GM10248 (cell line): ENCODE measurements around the gene ANGPTL2.

Source experiments
- CTCF ChIA-PET: fragments of 300-600 bp; sonication (Branson Sonifier 250); formaldehyde crosslinking; extraction: SDS; loops from one replicate; lab custom pipeline; 2021; ENCODE audit warnings: antibody characterized with exemption; lab: Yijun Ruan, JAX
- POLR2A ChIA-PET: fragments of 350-650 bp; sonication (Branson Sonifier 250); formaldehyde crosslinking; extraction: SDS; loops from one replicate; lab custom pipeline; 2020; ENCODE audit warnings: antibody characterized with exemption; lab: Yijun Ruan, JAX
- DNase-seq: peaks from one replicate; pipeline ENCODE4 v3.0.0; 2012; ENCODE audit errors: extremely low spot score
- TF ChIP-seq, protein P1 (sequence below): IDR thresholded peaks from 2 replicates; pipeline ENCODE4 v1.5.1; 2012; ENCODE audit warnings: mild to moderate bottlenecking, low read depth; ENCODE audit errors: extremely low read depth, missing control alignments, control extremely low read depth

Gene ANGPTL2

GRCh38 chr9:127090341-127090985, 32.0 kb downstream of the ANGPTL2 start:
- TF ChIP-seq, protein P1, sequence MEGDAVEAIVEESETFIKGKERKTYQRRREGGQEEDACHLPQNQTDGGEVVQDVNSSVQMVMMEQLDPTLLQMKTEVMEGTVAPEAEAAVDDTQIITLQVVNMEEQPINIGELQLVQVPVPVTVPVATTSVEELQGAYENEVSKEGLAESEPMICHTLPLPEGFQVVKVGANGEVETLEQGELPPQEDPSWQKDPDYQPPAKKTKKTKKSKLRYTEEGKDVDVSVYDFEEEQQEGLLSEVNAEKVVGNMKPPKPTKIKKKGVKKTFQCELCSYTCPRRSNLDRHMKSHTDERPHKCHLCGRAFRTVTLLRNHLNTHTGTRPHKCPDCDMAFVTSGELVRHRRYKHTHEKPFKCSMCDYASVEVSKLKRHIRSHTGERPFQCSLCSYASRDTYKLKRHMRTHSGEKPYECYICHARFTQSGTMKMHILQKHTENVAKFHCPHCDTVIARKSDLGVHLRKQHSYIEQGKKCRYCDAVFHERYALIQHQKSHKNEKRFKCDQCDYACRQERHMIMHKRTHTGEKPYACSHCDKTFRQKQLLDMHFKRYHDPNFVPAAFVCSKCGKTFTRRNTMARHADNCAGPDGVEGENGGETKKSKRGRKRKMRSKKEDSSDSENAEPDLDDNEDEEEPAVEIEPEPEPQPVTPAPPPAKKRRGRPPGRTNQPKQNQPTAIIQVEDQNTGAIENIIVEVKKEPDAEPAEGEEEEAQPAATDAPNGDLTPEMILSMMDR = no peak
- no peak for DNase-seq
- POLR2A ChIA-PET = no interaction called here
- CTCF ChIA-PET = interaction anchor here (1.0 to 1.6 kb wide), 2 partner anchors 11 to 108 kb away, joined by 3 read pairs; no protein-coding TSS in a partner anchor

GRCh38 chr9:127089631-127090081, 32.8 kb downstream of the ANGPTL2 start:
- TF ChIP-seq, protein P1 = no peak
- no peak for DNase-seq
- ChIA-PET CTCF (interaction anchor here (1.6 kb wide), 1 partner anchor 10 kb away, joined by 3 read pairs; no protein-coding TSS in a partner anchor), POLR2A (no interaction called here)

DNA sequence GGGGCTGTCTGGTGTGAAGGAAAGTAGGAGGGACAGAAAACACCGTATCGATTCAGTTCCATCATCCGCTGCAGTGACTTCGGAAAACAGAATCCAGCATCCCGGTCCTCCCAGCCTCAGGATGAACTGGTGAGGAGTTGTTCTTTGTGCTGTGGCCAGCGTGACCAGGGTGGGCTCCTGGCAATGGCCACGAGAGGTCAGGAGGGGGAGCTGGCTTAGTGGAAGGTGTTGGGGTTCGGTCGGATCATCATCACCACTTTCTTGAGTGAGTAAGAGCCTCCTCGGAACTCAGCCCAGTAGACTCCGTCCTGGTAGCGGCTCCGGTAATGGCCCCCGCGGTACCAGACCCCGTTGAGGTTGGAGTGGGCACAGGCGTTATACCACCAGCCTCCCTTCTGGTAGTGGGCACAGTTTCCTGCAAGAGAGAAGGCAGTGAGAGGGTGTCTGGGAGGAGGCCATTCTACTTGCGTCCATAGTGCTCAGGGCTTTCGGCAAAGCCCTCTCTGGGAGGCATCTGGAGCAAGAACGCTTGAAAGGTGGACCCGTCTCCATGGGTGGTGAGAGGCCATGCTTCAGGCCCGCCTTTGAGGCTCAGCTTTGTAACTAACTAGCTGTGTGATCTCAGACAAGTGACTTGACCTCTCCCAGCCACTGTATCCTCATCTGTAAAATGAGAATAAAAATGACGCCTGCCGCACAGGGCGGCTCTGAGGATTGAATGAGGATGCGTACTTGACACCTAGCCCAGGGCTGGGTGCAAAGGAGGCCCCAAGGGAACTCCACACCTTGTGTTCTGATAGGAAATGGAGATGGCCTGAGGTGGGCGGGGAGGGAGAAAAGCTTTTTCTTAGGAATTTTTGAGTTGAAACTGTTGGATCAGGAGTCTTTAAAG, 33.5 kb downstream of the ANGPTL2 start:
- DNase-seq = no peak
- ChIA-PET CTCF (interaction anchor here (1.6 kb wide), 1 partner anchor 9 kb away, joined by 3 read pairs; no protein-coding TSS in a partner anchor), POLR2A (no interaction called here)
- TF ChIP-seq, protein P1 = no peak

DNA sequence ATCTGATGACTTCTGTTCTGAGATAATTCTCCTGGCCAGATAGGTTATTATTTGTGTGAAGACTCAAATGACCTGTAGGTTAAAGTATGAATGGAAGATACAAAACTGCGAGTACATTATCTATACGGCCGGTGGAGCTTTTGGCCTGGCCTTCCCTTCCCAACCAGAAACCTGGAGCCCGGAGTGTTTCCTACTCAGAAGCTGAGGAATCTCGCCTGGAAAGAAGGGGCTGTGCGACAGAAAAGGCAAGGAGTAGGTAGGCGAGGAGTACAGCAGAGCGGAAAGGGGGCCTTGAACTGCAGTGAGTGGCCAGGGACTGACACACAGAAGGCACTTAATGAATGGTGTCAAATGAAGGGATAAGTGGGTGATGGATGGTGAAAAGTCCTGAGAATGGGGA, 34.6 kb downstream of the ANGPTL2 start:
- no peak for DNase-seq
- CTCF ChIA-PET = no interaction called here
- POLR2A ChIA-PET = no interaction called here
- TF ChIP-seq, protein P1 = no peak

DNA sequence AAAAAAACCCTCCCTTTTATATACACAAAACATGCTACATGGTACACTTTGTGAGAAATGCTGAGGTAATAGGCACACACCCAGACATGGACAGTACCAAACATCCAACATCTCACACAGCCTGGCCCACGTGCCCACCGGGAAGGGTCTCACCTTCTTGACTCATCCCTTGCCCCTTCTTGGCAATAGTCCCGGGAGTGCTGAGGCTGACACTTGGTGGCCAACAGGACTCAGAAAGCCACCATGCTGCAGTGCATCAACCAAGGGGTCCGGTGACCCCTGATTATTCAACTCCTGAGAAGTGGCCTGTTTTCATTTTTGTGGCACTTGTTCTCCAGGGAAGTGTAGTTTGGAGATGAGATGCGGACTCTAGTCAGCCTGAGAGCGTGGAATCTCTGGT, 35.0 kb downstream of the ANGPTL2 start:
- CTCF ChIA-PET = no interaction called here
- TF ChIP-seq, protein P1 = no peak

GRCh38 chr9:127086771-127087170, 35.7 kb downstream of the ANGPTL2 start:
- ChIA-PET POLR2A (no interaction called here), CTCF (no interaction called here)
- TF ChIP-seq, protein P1 = no peak
- DNase-seq = no peak

More for the DNA sequence above, 35.0 kb downstream of the ANGPTL2 start:
- DNase-seq = no peak
- POLR2A ChIA-PET = no interaction called here
